Parathyroid adenoma (tissue), 2 donors: ENCODE results near the gene ACBD6.

Experiments used
- H2AFZ ChIP-seq: fragments of 300-600 bp; sonication (generic); one replicate; pipeline ENCODE4 v1.7.0; 2017; ENCODE audit warnings: antibody characterized with exemption, mild to moderate bottlenecking
- H3K27ac ChIP-seq: fragments of 300-600 bp; sonication (generic); one replicate; pipeline ENCODE4 v1.7.0; 2017
- H3K27me3 ChIP-seq: fragments of 300-600 bp; sonication (generic); one replicate; pipeline ENCODE4 v1.7.0; 2017; ENCODE audit warnings: low read length; ENCODE audit not compliant: control insufficient read depth, insufficient read depth
- H3K36me3 ChIP-seq: fragments of 300-600 bp; sonication (generic); one replicate; pipeline ENCODE4 v1.7.0; 2017; ENCODE audit warnings: low read length; ENCODE audit not compliant: control insufficient read depth, insufficient read depth
- H3K4me1 ChIP-seq: fragments of 300-600 bp; sonication (generic); one replicate; pipeline ENCODE4 v1.7.0; 2017; ENCODE audit warnings: control low read depth
- H3K4me2 ChIP-seq: fragments of 300-600 bp; sonication (generic); one replicate; pipeline ENCODE4 v1.7.0; 2017; ENCODE audit warnings: low read length
- H3K4me3 ChIP-seq: fragments of 300-600 bp; sonication (generic); one replicate; pipeline ENCODE4 v1.7.0; 2017; ENCODE audit warnings: low read depth, low read length
- H3K79me2 ChIP-seq: fragments of 300-600 bp; sonication (generic); one replicate; pipeline ENCODE4 v1.7.0; 2017; ENCODE audit warnings: control low read depth
- H3K9ac ChIP-seq: fragments of 300-600 bp; sonication (generic); one replicate; pipeline ENCODE4 v1.7.0; 2017; ENCODE audit warnings: mild to moderate bottlenecking
- H3K9me3 ChIP-seq: fragments of 300-600 bp; sonication (generic); one replicate; pipeline ENCODE4 v1.7.0; 2017; ENCODE audit warnings: low read length; ENCODE audit not compliant: control insufficient read depth
- TF ChIP-seq, protein P1 (sequence below): fragments of 300-600 bp; sonication (generic); IDR thresholded peaks from one replicate; pipeline ENCODE4 v1.7.0; 2017; ENCODE audit warnings: antibody characterized with exemption, mild to moderate bottlenecking
- donor health status: primary hyperparathyroidism.

The ACBD6 gene

DNA sequence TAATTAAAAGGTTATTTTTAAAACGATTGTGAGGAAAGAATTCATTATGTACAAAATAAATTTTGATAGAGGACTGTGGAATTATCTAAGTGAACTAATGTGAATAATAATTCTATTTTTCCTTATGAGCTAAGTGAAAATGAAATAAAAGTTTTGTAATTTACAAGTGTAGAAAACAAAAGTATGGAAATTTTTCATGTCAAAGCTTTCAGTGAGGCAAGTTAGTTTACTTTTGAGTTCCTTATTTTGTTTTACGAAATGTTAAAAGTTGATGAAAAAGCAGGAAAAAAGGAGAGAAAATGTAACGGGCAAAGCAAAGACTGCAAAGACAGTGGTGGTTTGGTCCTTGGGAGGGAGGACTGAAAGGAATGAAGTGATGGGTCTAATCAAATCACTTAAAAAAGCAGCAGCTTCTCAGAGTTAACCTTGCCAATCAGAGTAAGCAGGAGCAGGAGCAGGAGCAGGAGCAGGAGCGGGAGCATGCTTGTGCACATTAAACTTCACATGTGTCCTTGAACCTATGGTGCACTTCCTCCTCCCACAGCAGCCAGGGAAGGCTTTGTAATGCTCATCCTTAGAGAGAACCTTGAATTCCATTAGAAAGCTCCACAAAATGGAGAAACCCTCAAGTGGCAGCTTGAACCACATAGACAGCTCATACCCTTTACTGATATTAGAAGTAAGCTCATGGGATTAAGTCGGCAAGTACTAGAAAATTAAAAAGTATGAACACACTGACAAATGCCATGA, 139.0 kb downstream of the ACBD6 start:
- H3K4me1 ChIP-seq, result no peaks in the 10 kb centered on the region
- no peaks in the 10 kb centered on the region for H3K36me3 ChIP-seq
- H3K9me3 ChIP-seq, result no peaks in the 10 kb centered on the region
- no peak overlapping the region for H2AFZ ChIP-seq
- no peaks in the 10 kb centered on the region for H3K27me3 ChIP-seq
- H3K9ac ChIP-seq, result no peak overlapping the region
- H3K4me3 ChIP-seq, result no peak overlapping the region
- H3K79me2 ChIP-seq, result no peaks in the 10 kb centered on the region
- H3K4me2 ChIP-seq, result no peak overlapping the region
- H3K27ac ChIP-seq, result no peak overlapping the region
- TF ChIP-seq, protein P1, sequence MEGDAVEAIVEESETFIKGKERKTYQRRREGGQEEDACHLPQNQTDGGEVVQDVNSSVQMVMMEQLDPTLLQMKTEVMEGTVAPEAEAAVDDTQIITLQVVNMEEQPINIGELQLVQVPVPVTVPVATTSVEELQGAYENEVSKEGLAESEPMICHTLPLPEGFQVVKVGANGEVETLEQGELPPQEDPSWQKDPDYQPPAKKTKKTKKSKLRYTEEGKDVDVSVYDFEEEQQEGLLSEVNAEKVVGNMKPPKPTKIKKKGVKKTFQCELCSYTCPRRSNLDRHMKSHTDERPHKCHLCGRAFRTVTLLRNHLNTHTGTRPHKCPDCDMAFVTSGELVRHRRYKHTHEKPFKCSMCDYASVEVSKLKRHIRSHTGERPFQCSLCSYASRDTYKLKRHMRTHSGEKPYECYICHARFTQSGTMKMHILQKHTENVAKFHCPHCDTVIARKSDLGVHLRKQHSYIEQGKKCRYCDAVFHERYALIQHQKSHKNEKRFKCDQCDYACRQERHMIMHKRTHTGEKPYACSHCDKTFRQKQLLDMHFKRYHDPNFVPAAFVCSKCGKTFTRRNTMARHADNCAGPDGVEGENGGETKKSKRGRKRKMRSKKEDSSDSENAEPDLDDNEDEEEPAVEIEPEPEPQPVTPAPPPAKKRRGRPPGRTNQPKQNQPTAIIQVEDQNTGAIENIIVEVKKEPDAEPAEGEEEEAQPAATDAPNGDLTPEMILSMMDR, result no peak

DNA sequence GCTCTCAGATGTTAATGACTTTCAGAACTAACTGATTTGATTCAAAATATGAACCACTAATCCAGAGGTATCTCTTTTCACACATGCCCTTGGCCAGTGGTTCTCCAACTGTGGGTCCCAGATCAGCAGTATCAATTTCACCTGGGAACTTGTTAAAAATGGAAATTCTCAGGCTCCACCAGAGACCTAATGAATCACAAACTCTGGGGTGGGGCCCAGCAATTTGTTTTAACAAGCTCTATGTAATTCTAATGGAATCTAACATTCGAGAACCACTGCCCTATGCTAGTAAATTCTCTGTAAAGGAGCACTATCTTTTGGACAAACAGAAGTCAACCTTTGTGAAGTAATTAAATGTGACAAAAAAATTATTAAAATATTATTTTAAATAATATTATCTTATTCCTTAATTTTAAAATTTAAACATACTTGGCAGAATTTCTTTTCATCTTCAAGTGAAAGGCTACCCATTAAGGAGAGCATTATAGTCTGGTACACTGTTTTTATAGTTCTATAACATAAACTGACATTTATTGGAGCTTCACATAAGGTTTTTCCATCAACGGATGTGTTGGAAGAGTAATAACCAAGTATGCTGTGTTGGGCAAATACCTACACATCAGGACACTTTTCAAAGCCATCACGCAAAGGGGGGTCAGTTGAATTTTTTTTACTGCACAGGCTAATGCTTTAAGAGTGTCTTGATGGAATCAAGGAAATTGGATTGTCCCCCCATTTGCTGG, 141.9 kb downstream of the ACBD6 start:
- H3K4me1 ChIP-seq, result no peaks in the 10 kb centered on the region
- H3K36me3 ChIP-seq, result no peaks in the 10 kb centered on the region
- no peaks in the 10 kb centered on the region for H3K27me3 ChIP-seq
- no peak overlapping the region for H3K4me2 ChIP-seq
- no peak overlapping the region for H2AFZ ChIP-seq
- H3K9me3 ChIP-seq, result no peaks in the 10 kb centered on the region
- H3K9ac ChIP-seq, result no peak overlapping the region
- H3K27ac ChIP-seq, result no peak overlapping the region
- H3K79me2 ChIP-seq, result no peaks in the 10 kb centered on the region
- TF ChIP-seq, protein P1, result no peak
- no peak overlapping the region for H3K4me3 ChIP-seq

GRCh38 chr1:180358649-180359048, 143.7 kb downstream of the ACBD6 start:
- Histone ChIP-seq H3K4me3 (no peak overlapping the region), H3K9me3 (no peaks in the 10 kb centered on the region), H3K36me3 (no peaks in the 10 kb centered on the region), H3K27me3 (no peaks in the 10 kb centered on the region), H3K4me1 (no peaks in the 10 kb centered on the region), H3K4me2 (no peak overlapping the region), H3K9ac (no peak overlapping the region), H2AFZ (no peak overlapping the region), H3K79me2 (no peaks in the 10 kb centered on the region), H3K27ac (no peak overlapping the region)
- TF ChIP-seq, protein P1, result no peak

GRCh38 chr1:180353945-180354344, 148.4 kb downstream of the ACBD6 start:
- TF ChIP-seq, protein P1, result no peak
- Histone ChIP-seq H3K9ac (no peak overlapping the region), H3K27me3 (no peaks in the 10 kb centered on the region), H3K9me3 (no peaks in the 10 kb centered on the region), H3K79me2 (peaks cover 2% of the 10 kb centered on the region), H3K27ac (no peak overlapping the region), H3K4me1 (no peaks in the 10 kb centered on the region), H3K4me2 (no peak overlapping the region), H3K36me3 (no peaks in the 10 kb centered on the region), H3K4me3 (no peak overlapping the region), H2AFZ (no peak overlapping the region)
